Amniotic stem cell (primary cell): ENCODE data around the gene ST3GAL6.

ENCODE experiments used
- DNase-seq: peaks from one replicate; lab custom pipeline; 2025; lab: John Stamatoyannopoulos, UW

ST3GAL6 gene

GRCh38 chr3:98763076-98763475, at the start of gene ST3GAL6:
ST3GAL6 (plus strand) TSS chr3:98763340; CDS start chr3:98768441, 5,101 bp downstream.
- DNase-seq = no peak

- no peak for DNase-seq
Measured at GRCh38 chr3:98713984-98714383, 49.2 kb upstream of the ST3GAL6 start.

- no peak for DNase-seq
Measured at GRCh38 chr3:98717584-98717983, 45.6 kb upstream of the ST3GAL6 start.

GRCh38 chr3:98718730-98719129, 44.4 kb upstream of the ST3GAL6 start:
- DNase-seq = no peak

- no peak for DNase-seq
Measured at GRCh38 chr3:98721776-98722175, 41.4 kb upstream of the ST3GAL6 start.

- DNase-seq = no peak
Measured at GRCh38 chr3:98722389-98722788, 40.8 kb upstream of the ST3GAL6 start.

GRCh38 chr3:98725352-98725751, 37.8 kb upstream of the ST3GAL6 start:
- DNase-seq = no peak

- no peak for DNase-seq
Measured at GRCh38 chr3:98726084-98726483, 37.1 kb upstream of the ST3GAL6 start.

- DNase-seq = no peak
Measured at GRCh38 chr3:98727638-98728037, 35.5 kb upstream of the ST3GAL6 start.

GRCh38 chr3:98728672-98729071, 34.5 kb upstream of the ST3GAL6 start:
- DNase-seq = no peak

- no peak for DNase-seq
Measured at GRCh38 chr3:98730338-98730737, 32.8 kb upstream of the ST3GAL6 start.

- no peak for DNase-seq
Measured at GRCh38 chr3:98730886-98731537, 32.1 kb upstream of the ST3GAL6 start.

GRCh38 chr3:98731720-98732285, 31.3 kb upstream of the ST3GAL6 start:
- DNase-seq = no peak

GRCh38 chr3:98732286-98733052, 30.7 kb upstream of the ST3GAL6 start:
- no peak for DNase-seq

- DNase-seq = no peak
Measured at GRCh38 chr3:98733053-98733811, 29.9 kb upstream of the ST3GAL6 start.

- DNase-seq = no peak
Measured at GRCh38 chr3:98733812-98734281, 29.3 kb upstream of the ST3GAL6 start.

GRCh38 chr3:98734306-98734705, 28.8 kb upstream of the ST3GAL6 start:
- no peak for DNase-seq

- DNase-seq = no peak
Measured at GRCh38 chr3:98734735-98735134, 28.4 kb upstream of the ST3GAL6 start.

GRCh38 chr3:98735296-98735695, 27.8 kb upstream of the ST3GAL6 start:
- no peak for DNase-seq

- DNase-seq = no peak
Measured at GRCh38 chr3:98735761-98736269, 27.3 kb upstream of the ST3GAL6 start.

GRCh38 chr3:98737301-98737700, 25.8 kb upstream of the ST3GAL6 start:
- no peak for DNase-seq

- no peak for DNase-seq
Measured at GRCh38 chr3:98739266-98739665, 23.9 kb upstream of the ST3GAL6 start.
